Testis (tissue), 2 donors: ENCODE measurements around the gene IPO11.

Source experiments
- CTCF ChIP-seq, 3 experiments: fragments of 450-650 bp in 2 of 3; fragments of 200-600 bp in 1 of 3; sonication (generic) in 1 of 3; IDR thresholded peaks; one replicate each; pipeline ENCODE4 v1.5.1; 2016 to 2019; ENCODE audit warnings: antibody characterized with exemption in 3 of 3, mild to moderate bottlenecking in 2 of 3, moderate library complexity in 1 of 3
- POLR2A ChIP-seq: fragments of 450-650 bp; IDR thresholded peaks from one replicate; pipeline ENCODE4 v1.6.1; 2017; ENCODE audit warnings: antibody characterized with exemption, mild to moderate bottlenecking, moderate library complexity

- TF ChIP-seq CTCF (IDR thresholded peaks at IDR 0.05) (no peak), POLR2A (no peak)
These were observed 181.9 kb downstream of the IPO11 start for GRCh38 chr5:62594364-62594984.
